Ovary (tissue), 9 donors: ENCODE data around the gene TMEM117. TPM values are rescaled to one million over a fixed set of nuclear protein-coding genes. Genes with fewer than 3 reads are reported as not detected.

Experiments
- DNase-seq, 5 donors: peaks; one replicate each; pipeline ENCODE4 v3.0.0-alpha.2; 2019 to 2020
- H3K27ac ChIP-seq, 2 donors: fragments of 200-600 bp; one replicate each; pipeline versions ENCODE4 v1.5.1 to v1.8.0; 2019 to 2022
- H3K27me3 ChIP-seq: fragments of 200-600 bp; one replicate; pipeline ENCODE4 v1.8.0; 2022
- H3K36me3 ChIP-seq: fragments of 200-600 bp; sonication (generic); one replicate; pipeline ENCODE4 v1.5.1; 2019
- H3K4me1 ChIP-seq: one replicate; pipeline ENCODE4 v1.8.1; 2013; ENCODE audit warnings: mild to moderate bottlenecking, moderate library complexity; ENCODE audit not compliant: insufficient read depth
- H3K4me3 ChIP-seq: fragments of 200-600 bp; sonication (generic); one replicate; pipeline ENCODE4 v1.5.1; 2017
- H3K9me3 ChIP-seq, 2 donors: fragments of 200-600 bp in 1 of 2; sonication (generic) in 1 of 2; one replicate each; pipeline versions ENCODE4 v1.5.1 to v1.8.1; 2013 to 2019; ENCODE audit warnings: mild to moderate bottlenecking in 1 of 2, moderate library complexity in 1 of 2
- CTCF ChIP-seq, 3 donors: fragments of 450-650 bp in 2 of 3; fragments of 200-600 bp in 1 of 3; IDR thresholded peaks; one replicate each; pipeline versions ENCODE4 v1.5.1 to v1.8.0; 2016 to 2022; ENCODE audit warnings: antibody characterized with exemption in 3 of 3, mild to moderate bottlenecking in 1 of 3
- EP300 ChIP-seq: sonication (generic); formaldehyde crosslinking; IDR thresholded peaks from one replicate; pipeline ENCODE4 v1.6.1; 2017; ENCODE audit warnings: antibody characterized with exemption
- POLR2A ChIP-seq: fragments of 450-650 bp; IDR thresholded peaks from one replicate; pipeline ENCODE4 v1.6.1; 2017; ENCODE audit warnings: antibody characterized with exemption, mild to moderate bottlenecking, moderate library complexity
- WGBS, 3 donors: extraction: QIAGEN DNeasy Blood & Tissue Kit in 1 of 3; methylation state at CpG; one replicate each; pipeline versions ENCODE4 v1.1.5 to v1.1.7; 2013 to 2017; 5-methylcytosine and 5-hydroxymethylcytosine counted together
- intact Hi-C, 4 donors: fragments of 100-400 bp; cut with DNase I; formaldehyde crosslinking; loops; one replicate each; pipeline versions ENCODE4 v1.11.0 to v1.15.1; 2022 to 2023
- polyA plus RNA-seq, 2 donors: library from polyadenylated mRNA; stranded (reverse); fragments of 200-250 nt in 1 of 2; fragments of 350-450 nt in 1 of 2; fragmentation: Illumina TruSeq in 1 of 2; extraction: RNeasy Lipid Tissue Mini Kit (QIAGEN cat#74804) in 1 of 2; gene quantifications; one replicate each; pipeline ENCODE4 v1.2.3, GENCODE V29; 2013 to 2014
- total RNA-seq, 7 donors: library from RNA; depleted of rRNA in 2 of 7; stranded (reverse); fragments of >200 nt in 2 of 7; fragmentation: NEBNext Ultra II Directional in 3 of 7; extraction: Animal tissue kit (Norgen Biotek cat#: 25700) in 3 of 7; gene quantifications; one replicate each; pipeline versions ENCODE4 v1.1.0 to v1.2.4, GENCODE V29; 2016 to 2023
- donor health status: DM: no; HTN: no; CAD: no; lungs with moderate emphysema.
- donor health status: DM: no; HTN: no; CAD: no.
- donor health status: Bipolar disorder and iron deficiency.
- donor health status: DM: yes; HTN: yes; CAD: no.
- donor health status: DM: no; HTN: no; CAD: no.
- donor health status: DM: yes; HTN: yes; CAD: no.

TMEM117 gene
- total and polyA plus RNA-seq, 9 donors = 3.5 to 19.3 (median 6.3) TPM

DNA sequence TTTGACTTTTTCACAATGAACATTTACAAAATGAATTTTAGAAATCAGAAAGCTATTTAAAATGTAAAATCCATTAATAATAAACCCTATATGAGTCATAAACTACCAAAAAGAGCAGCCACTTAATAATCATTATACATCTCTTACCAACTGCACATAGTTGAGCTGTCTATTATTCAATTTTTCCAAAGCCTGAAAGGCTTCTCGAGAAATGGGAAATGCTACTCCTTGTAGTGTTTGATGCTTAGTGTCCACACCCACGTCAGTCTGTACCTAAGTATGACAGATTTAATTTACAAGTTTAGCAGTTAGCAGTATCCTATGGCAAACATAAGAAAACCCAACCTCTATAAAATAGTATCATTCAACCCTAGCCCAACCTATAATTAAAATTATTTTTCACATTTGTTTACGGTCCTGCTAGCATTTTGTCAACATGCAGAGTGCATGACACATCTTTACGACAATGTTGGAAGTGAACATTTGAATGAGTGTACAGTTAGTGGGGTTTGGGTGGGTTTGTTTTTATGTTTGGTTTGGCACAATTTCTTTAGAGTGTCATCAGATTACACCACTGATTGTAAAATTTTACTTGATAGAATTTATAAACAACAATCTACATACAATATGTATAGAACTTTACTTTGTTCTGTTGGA, 38.2 kb upstream of the TMEM117 start:
- Histone ChIP-seq H3K36me3 (no peaks in the 10 kb centered on the region), H3K9me3 (no peaks in the 10 kb centered on the region), H3K4me3 (no peak overlapping the region), H3K27ac (no peak overlapping the region), H3K4me1 (no peaks in the 10 kb centered on the region), H3K27me3 (no peaks in the 10 kb centered on the region)
- DNase-seq = no peak
- WGBS, 3 donors = 89 to 93% (median 89%) methylated on average over 4 of the region's 4 CpGs
- intact Hi-C loops = no loop called here
- TF ChIP-seq EP300 (no peak), CTCF (IDR thresholded peaks at IDR 0.05) (no peak), POLR2A (no peak)

DNA sequence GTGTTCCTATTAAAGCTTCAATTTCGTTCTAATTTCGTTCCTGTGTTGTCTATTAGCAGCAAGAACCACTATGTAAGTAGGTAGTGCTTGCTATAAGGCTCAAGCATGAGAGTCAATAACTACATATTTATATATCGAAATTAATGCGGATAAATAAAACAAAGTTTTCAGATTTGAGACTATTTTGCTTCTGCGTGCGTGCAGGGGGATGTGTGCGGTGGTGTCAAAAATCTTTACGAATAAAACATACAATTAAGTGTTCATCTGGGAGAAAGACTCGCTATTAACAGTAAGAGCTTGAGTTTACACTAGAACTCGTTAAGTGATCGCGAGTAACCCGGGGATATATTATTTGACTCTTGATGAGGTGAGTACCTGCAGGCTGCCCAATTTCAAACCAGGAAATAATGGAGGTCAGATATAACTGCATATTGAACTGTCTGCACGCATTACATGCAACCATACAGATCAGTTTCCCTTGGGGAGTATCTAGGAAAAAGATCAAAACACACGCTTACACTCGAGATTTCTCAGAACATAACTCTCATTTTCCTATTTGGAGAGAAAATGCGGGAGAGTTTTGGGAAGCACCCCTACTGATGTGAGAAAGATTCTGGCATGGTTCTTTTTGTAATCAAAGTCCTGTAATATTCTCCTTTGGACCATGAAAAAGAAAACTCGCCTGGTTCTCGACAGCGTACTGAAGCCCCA, 30.6 kb upstream of the TMEM117 start:
- Histone ChIP-seq H3K4me3 (peak overlapping the region; percentile 56), H3K9me3 (no peaks in the 10 kb centered on the region), H3K27me3 (no peaks in the 10 kb centered on the region), H3K4me1 (no peaks in the 10 kb centered on the region), H3K27ac (peak overlapping the region; percentile 76 to 96), H3K36me3 (no peaks in the 10 kb centered on the region)
- no peak for DNase-seq
- WGBS, 3 donors = 3 to 7% (median 3%) methylated on average over 20 of the region's 20 CpGs
- intact Hi-C loops = no loop called here
- TF ChIP-seq POLR2A (no peak), CTCF (IDR thresholded peaks at IDR 0.05) (no peak)

DNA sequence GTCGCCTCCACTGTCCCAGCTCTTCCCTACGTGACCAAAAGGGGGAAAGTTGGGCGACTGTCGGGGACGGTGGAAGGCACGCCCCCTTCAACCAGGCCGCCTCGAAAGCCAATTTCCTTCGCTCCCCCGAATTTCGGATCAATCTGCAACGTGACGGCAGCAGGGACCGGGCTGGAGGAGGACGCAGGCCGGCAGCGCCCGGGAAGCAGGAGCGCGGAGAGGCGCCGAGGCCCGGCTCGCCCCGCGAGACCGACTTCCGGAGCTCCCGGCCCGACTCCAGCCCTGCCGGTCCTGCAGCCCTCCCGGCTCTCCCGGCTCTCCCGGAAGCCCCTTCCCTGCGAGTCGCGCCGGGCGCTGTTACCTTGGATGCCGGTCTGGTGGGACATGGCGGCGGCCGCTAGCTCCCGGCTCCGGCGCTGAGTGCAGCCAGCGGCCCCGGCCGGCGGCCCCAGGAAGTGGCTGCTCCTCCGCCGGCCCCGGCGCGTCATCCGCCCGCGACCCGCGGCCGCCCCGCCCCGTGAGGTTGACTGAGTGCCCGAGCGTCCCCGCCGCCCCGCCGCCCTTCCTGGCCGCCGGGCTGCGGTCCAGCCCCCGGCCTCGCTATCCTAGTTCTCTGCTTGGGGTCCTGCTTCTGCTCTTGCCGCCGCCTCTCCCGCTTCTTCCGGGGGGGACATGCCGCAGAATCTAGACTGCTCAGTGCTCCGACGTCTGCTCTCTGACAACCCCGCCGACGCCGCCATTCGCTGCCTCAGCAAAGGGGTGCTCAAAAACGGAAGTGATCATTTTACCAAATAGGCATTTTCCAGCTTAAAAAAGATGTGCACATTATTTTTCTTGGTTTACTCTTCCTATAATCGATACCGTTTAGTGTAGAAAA, 29.8 kb upstream of the TMEM117 start, which contains the start of gene TWF1:
TSS of gene TWF1 (minus strand) at position 458 of the 877 bp plus-strand sequence. CDS start at position 386, 72 bp downstream.
- intact Hi-C loops = no loop called here

More for the DNA sequence above, 29.8 kb upstream of the TMEM117 start, which contains the start of gene TWF1:
- TF ChIP-seq EP300 = no peak
- peak; percentile 65 for TF ChIP-seq POLR2A
- TF ChIP-seq CTCF (IDR thresholded peaks at IDR 0.05) = peak in 1 of 3 donors; percentile 66
- no peaks in the 10 kb centered on the region for H3K36me3 ChIP-seq
- H3K9me3 ChIP-seq = no peaks in the 10 kb centered on the region
- H3K4me1 ChIP-seq = no peaks in the 10 kb centered on the region
- peak; percentile 81 to 94 (median 87) for DNase-seq
- no peaks in the 10 kb centered on the region for H3K27me3 ChIP-seq
- H3K4me3 ChIP-seq = peak within 1 kb of the TSS; percentile 56
- WGBS, 3 donors = 0 to 1% (median 1%) methylated on average over 47 to 89 of the region's 89 CpGs
- H3K27ac ChIP-seq = peak within 1 kb of the TSS; percentile 76 to 96
